ENCODE measurements around the gene LCN1.
"Not testable (repeated sequence)": the region's sequence is repeated elsewhere in the genome, so short reads cannot be mapped to it uniquely, and the experiment has no call there.

Gene LCN1

DNA sequence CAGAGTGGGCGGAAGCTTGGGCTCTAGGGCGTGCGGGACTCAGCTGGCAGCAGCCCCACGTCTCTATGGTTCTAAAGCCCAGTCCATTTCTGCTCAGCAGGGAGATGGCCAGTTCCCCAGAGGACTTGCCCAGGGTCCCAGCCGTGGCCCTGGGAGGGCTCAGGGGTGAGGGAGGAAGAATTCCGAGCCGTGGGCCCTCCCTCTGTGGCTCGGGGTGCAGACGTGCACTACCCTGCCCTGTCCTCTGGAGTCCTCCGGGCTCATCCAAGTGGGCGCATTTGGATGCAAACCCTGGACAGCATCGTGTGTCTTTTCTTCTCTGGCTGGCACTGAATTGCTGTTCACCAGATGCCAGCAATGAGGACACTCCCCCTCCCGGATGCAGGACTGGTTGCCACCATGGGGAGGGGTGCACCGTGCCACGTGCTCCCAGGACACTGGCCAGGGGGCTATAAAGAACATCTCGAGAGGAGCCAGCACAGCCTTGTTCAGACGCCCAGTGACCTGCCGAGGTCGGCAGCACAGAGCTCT is 24.5 kb downstream of the LCN1 start, which contains the start of gene OBP2A:
TSS of gene OBP2A (plus strand) at position 481 of the 531 bp plus-strand sequence. CDS start 55 bp downstream, outside the sequence.
- in situ Hi-C loops (cut with HindIII; ENCODE audit: low sequenced_read_pairs): not testable (repeated sequence)

GRCh38 chr9:135546792-135547617 is 25.8 kb downstream of the LCN1 start:
- in situ Hi-C loops (cut with HindIII; ENCODE audit: low sequenced_read_pairs): not testable (repeated sequence)

DNA sequence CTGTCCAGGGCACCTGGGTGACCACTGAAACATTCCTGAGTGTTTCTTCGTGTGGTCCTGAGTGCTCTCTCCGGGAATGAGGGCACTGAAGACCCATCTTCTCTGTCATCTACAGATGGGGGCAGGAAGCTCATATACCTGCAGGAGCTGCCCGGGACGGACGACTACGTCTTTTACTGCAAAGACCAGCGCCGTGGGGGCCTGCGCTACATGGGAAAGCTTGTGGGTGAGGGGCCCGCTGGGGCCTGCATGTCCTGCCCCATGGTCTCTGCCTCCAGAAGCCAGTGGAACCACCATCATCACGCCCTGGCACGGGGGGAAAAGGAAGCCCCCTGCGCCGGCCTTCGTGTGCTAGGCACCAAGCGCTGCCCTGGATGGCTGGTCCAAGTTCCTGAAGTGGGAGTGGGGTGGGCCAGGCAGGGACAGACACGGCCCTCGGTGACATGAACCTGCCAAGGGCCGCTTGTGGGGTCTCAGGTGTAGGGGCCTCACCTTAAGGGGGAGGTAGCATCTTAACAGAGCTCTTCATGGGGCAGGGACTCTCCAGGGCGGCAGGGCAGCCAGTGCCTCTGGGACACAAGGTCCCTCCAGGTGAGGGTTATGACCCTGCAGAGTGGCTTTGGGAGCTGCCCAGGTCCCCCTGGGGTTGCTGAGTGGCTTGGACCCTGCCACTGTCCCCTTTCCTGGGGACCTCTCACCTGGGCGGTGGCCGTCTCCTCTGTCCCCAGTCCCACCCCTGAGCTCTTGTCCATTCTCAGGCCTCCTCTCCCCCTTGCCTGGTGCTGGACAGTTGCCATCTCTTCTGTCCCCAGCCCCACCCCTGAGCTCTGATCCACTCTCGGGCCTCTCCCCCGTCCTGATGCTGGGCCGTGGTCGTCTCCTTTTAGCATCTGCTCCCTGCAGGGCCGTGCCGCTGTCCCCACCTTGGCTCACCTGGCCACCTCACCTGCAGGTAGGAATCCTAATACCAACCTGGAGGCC is 26.8 kb downstream of the LCN1 start:
- in situ Hi-C loops (cut with HindIII; ENCODE audit: low sequenced_read_pairs): no loop called here

DNA sequence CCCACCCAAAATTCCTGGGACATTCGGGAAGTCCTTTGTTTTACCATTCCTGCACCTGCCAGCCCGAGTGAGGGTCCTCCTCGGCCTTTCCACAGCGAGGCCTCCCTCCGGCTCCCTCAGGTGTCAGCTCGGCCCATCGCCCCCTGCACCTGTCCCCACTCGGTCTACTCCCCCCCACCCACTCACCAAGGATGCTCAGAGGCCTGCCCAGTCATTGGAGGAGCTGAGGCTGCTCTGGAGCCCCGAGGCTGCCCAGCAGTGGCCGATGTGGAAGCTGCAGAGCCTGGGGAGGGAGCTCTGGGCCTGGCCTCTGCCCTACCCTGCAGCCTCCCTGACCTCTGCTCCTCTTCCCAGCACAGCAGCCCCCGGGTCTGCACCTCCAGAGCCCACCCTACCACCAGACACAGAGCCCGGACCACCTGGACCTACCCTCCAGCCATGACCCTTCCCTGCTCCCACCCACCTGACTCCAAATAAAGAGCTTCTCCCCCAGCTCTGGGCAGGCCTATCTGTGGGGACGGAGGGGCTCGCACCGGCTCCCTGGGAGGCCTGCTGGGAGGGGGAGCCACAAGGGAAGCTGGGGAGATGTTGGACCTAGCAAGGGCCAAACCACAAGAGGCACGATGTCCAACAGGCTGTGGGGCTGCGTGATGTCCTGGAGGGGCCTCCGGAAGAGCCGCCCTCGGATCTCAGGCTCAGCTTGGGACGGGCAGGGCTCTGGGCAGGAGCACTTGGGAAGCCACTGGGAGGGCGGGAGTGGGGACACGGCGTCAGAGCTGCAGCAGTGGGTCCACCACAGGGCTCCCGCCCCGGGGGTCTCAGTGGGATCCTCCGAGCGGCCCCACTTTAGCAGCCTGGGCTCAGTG is 28.5 kb downstream of the LCN1 start:
- in situ Hi-C loops (cut with HindIII; ENCODE audit: low sequenced_read_pairs): not testable (repeated sequence)

DNA sequence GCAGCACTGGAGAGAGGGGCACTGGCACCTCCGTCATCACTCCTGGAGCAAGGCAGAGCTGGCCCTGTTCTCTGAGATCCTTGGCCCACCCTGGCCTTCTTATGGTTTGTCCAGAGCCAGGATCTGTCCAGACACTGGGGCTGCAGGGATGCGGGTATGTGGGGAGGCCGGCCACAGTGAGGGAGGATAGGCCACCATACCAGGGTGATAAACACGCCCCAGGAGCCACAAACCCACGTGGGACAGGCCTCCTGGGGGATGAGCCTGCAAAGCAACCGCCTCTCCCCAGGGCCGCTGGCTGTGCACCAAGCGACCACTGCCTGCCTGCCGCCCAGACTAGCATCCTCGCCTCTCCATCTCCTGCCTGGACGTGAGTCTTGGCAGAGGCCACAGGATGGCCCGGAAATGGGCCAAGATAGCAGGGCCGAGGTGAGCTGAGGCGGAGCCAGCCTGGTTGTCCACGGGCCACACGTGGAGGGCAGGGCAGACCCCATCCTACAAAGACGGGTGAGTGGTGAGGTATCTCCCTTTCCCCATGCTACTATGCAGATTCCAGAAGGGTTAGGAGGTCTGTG is 29.2 kb downstream of the LCN1 start:
- in situ Hi-C loops (cut with HindIII; ENCODE audit: low sequenced_read_pairs): no loop called here

DNA sequence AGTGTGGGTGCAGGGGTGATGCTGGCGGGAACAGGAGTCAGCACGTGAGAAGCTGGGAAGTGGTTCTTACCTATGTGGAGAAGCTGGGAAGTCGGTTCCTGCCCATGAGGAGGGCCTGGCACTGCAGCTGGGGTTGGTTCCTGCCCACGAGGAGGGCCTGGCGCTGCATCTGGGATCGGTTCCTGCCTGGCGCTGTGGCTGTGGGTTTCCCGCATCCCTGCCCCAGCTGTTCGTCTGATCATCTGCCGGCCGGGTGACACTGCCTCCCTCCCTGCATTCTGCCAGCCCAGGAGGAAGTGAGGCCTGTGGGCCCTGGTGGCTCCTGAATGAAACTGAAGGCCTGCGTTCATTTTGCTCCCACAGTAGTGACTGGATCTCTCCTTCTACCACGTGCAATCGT is 29.8 kb downstream of the LCN1 start:
- in situ Hi-C loops (cut with HindIII; ENCODE audit: low sequenced_read_pairs): no loop called here

DNA sequence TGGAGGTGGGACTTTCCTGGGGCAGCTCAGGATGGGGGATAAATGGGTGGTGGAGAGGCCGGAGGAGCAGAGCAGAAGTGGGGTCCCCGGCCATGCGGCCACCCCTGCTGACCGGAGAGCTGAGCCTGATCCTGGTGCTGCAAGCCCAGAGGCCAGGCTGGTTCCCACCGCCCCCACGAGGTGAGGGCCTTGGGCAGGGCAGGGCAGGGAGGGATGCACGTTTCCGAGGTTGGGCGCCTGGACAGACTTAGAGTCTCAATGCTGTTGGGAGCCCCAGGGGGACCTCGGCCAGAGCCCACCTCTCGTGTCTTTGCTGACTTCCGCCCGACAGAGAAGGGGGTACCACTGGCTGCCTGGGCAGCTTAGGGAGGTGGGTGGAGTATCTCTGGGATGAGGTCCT is 30.2 kb downstream of the LCN1 start:
- in situ Hi-C loops (cut with HindIII; ENCODE audit: low sequenced_read_pairs): no loop called here

DNA sequence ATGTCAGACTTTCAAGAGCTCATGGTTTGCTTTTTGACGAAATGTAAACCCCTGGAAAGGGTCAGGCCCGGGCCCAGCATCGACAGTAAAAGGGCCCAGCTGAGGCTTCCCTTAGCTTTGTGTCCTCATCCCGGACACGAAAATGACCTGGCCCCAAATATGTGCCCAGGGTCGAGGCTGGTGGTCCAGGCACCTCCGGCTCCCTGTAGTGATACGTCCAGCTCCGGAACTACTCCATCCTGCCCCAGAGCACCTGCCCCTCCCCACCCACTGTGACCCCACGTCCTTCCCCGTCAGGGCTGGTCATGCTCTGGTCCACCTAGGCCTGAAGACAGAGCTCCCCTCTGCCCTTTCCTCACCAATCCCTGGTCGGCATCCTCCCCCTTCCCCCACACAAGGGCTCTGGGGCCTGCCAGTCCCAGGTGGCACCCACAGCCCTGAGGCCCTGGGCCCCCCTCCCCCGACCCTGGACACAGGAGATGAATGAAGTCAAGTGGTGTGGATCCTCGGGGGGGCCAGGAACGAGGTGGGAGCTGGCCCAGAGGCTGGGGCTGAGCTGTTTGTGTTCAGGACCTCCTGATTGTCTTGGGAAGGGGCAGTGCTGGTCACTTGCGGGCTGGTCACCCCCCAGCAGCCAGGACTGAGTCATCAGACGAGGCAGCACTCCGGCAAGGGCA is 30.9 kb downstream of the LCN1 start:
- in situ Hi-C loops (cut with HindIII; ENCODE audit: low sequenced_read_pairs): no loop called here

GRCh38 chr9:135552698-135553171 is 31.5 kb downstream of the LCN1 start:
- in situ Hi-C loops (cut with HindIII; ENCODE audit: low sequenced_read_pairs): no loop called here

- in situ Hi-C loops (cut with HindIII; ENCODE audit: low sequenced_read_pairs): no loop called here
Observed at GRCh38 chr9:135554718-135555117, 33.5 kb downstream of the LCN1 start.

GRCh38 chr9:135555203-135555602 is 34.0 kb downstream of the LCN1 start:
- in situ Hi-C loops (cut with HindIII; ENCODE audit: low sequenced_read_pairs): no loop called here

GRCh38 chr9:135555910-135556309 is 34.7 kb downstream of the LCN1 start:
- in situ Hi-C loops (cut with HindIII; ENCODE audit: low sequenced_read_pairs): no loop called here

GRCh38 chr9:135559606-135560005 is 38.4 kb downstream of the LCN1 start:
- in situ Hi-C loops (cut with HindIII; ENCODE audit: low sequenced_read_pairs): no loop called here

DNA sequence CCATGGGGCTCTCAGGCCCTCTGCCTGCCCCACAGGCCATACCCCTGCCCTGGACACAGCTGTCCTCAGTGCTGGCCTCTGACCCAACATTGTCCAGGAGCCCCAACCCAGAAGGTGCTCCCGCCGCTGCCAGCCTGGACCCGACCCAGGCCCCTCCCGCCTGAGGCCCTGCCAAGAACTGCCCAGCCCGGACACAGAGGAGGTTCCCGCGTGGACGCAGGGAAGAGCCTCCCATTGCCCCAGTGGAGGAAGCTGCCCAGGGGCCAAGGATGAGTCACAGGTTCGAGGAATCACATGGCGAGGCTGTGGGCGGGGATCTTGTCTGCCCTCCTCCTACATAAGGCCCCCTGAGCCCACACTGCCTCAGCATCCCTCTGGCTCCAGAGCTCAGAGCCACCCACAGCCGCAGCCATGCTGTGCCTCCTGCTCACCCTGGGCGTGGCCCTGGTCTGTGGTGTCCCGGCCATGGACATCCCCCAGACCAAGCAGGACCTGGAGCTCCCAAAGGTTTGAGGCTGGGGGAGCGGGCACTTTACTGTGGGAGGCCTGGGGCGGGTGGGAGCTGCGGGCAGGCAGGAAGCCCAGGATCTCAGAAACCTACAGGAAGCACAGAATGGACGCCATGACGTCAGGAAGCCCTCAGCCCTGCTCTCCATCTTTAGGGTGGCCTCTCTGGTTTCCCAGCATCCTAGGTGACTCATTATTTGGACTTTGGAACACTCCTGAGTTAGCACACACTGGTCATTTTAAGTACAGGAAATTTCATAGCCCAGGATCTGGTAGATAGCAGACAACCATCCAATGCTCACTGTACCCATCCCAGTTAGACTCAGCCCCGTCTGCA is 40.4 kb downstream of the LCN1 start, which contains the start of gene PAEP:
TSS of gene PAEP (plus strand) at position 366 of the 844 bp plus-strand sequence.
- in situ Hi-C loops (cut with HindIII; ENCODE audit: low sequenced_read_pairs): no loop called here

- in situ Hi-C loops (cut with HindIII; ENCODE audit: low sequenced_read_pairs): no loop called here
Observed at GRCh38 chr9:135562235-135562745, 41.0 kb downstream of the LCN1 start.

GRCh38 chr9:135563039-135563476 is 41.8 kb downstream of the LCN1 start:
- in situ Hi-C loops (cut with HindIII; ENCODE audit: low sequenced_read_pairs): no loop called here

DNA sequence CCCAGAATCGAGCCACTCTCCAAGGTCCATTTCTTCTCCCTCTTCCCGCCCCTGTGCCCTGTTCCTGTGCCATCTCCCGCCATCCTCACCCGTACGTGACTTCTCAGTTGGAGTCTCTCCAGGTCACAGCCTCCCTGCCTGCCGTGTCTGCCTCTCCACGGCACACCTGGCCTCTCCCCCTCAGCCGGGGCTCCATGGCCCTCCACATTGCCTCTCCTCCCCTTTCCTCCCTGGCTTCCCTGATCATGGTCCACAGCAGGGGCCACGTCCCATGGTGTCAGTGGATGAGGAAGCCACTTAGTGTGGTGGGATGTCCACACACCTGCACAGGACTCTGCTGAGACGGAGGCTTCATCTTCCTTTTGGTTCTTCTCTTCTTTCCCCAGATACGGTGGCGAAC is 42.6 kb downstream of the LCN1 start:
- in situ Hi-C loops (cut with HindIII; ENCODE audit: low sequenced_read_pairs): no loop called here

- in situ Hi-C loops (cut with HindIII; ENCODE audit: low sequenced_read_pairs): no loop called here
Observed at GRCh38 chr9:135565141-135565628, 43.9 kb downstream of the LCN1 start.

All from DLD1 (cell line).